Measurements from ENCODE around the gene TMEM131.

DNA sequence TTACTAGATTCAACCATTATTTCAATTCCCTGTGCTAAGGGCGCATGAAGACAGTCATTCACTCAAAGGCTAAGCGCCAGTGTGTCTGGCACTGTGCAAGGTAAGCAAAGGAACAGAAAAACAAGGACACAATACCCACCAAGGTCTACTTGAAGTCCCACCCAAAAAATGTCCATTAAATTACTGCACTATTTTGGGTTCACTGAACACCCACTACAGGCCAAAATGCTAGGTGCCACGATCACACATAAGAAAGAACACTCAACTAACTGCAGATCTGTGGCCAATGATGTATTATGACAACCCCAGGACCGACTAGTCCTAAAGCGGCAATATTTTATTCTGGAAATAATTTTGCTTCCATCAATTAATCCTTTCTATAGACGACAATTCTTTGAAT lies 1.8 kb downstream of the TMEM131 start:
- TF ChIP-seq, protein P1, sequence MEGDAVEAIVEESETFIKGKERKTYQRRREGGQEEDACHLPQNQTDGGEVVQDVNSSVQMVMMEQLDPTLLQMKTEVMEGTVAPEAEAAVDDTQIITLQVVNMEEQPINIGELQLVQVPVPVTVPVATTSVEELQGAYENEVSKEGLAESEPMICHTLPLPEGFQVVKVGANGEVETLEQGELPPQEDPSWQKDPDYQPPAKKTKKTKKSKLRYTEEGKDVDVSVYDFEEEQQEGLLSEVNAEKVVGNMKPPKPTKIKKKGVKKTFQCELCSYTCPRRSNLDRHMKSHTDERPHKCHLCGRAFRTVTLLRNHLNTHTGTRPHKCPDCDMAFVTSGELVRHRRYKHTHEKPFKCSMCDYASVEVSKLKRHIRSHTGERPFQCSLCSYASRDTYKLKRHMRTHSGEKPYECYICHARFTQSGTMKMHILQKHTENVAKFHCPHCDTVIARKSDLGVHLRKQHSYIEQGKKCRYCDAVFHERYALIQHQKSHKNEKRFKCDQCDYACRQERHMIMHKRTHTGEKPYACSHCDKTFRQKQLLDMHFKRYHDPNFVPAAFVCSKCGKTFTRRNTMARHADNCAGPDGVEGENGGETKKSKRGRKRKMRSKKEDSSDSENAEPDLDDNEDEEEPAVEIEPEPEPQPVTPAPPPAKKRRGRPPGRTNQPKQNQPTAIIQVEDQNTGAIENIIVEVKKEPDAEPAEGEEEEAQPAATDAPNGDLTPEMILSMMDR (IDR thresholded peaks at IDR 0.05; ENCODE audit: insufficient read depth, low read depth, low read length), result no peak
- TF ChIP-seq EZH2 (IDR thresholded peaks at IDR 0.05; ENCODE audit: insufficient read depth, low read length), result no peak

All from astrocyte (in vitro differentiated cells and primary cell).